GM20000 (cell line): ENCODE measurements around the gene STAG3.

Experiments used
- DNase-seq: peaks from one replicate; pipeline ENCODE4 v3.0.0; 2012; ENCODE audit warnings: low spot score
- CTCF ChIP-seq: IDR thresholded peaks from 2 replicates; pipeline ENCODE4 v1.5.1; 2012; ENCODE audit warnings: mild to moderate bottlenecking, control low read depth; ENCODE audit errors: extremely low read depth, missing control alignments

The STAG3 gene

GRCh38 chr7:100166317-100166940 lies 11.3 kb upstream of the STAG3 start:
- TF ChIP-seq CTCF = no peak
- DNase-seq = peak; percentile 15

GRCh38 chr7:100166970-100167911 lies 10.5 kb upstream of the STAG3 start:
- no peak for TF ChIP-seq CTCF
- DNase-seq = peak; percentile 40

GRCh38 chr7:100167912-100168323 lies 9.8 kb upstream of the STAG3 start:
- DNase-seq = peak; percentile 39

GRCh38 chr7:100169147-100169850 lies 8.4 kb upstream of the STAG3 start:
- no peak for TF ChIP-seq CTCF
- DNase-seq = peak; percentile 34

More at GRCh38 chr7:100167912-100168323, 9.8 kb upstream of the STAG3 start:
- TF ChIP-seq CTCF = no peak

GRCh38 chr7:100170101-100170897 lies 7.4 kb upstream of the STAG3 start:
- TF ChIP-seq CTCF = no peak
- no peak for DNase-seq

- TF ChIP-seq CTCF = no peak
- DNase-seq = peak; percentile 71
Observed at GRCh38 chr7:100171087-100171681, 6.5 kb upstream of the STAG3 start.
